ENCODE measurements around the gene RARRES2.

Gene RARRES2

GRCh38 chr7:150361807-150362621, 20.6 kb upstream of the RARRES2 start:
- no peak for DNase-seq (ENCODE audit: low spot score)

GRCh38 chr7:150361402-150361801, 20.0 kb upstream of the RARRES2 start:
- no peak for DNase-seq (ENCODE audit: low spot score)

GRCh38 chr7:150360363-150361058, 19.1 kb upstream of the RARRES2 start:
- DNase-seq (ENCODE audit: low spot score), result no peak

- DNase-seq (ENCODE audit: low spot score), result no peak
Measured at GRCh38 chr7:150359622-150360362, 18.4 kb upstream of the RARRES2 start.

GRCh38 chr7:150358988-150359621, 17.7 kb upstream of the RARRES2 start:
- DNase-seq (ENCODE audit: low spot score), result no peak

GRCh38 chr7:150358433-150358832, 17.0 kb upstream of the RARRES2 start:
- no peak for DNase-seq (ENCODE audit: low spot score)

GRCh38 chr7:150357771-150358427, 16.5 kb upstream of the RARRES2 start:
- DNase-seq (ENCODE audit: low spot score), result no peak

- no peak for DNase-seq (ENCODE audit: low spot score)
Measured at GRCh38 chr7:150357270-150357669, 15.8 kb upstream of the RARRES2 start.

- DNase-seq (ENCODE audit: low spot score), result peak; percentile 57
Measured at GRCh38 chr7:150356265-150356897, 15.0 kb upstream of the RARRES2 start.

- DNase-seq (ENCODE audit: low spot score), result no peak
Measured at GRCh38 chr7:150355666-150356059, 14.2 kb upstream of the RARRES2 start.

- no peak for DNase-seq (ENCODE audit: low spot score)
Measured at GRCh38 chr7:150351587-150352194, 10.3 kb upstream of the RARRES2 start.

- no peak for DNase-seq (ENCODE audit: low spot score)
Measured at GRCh38 chr7:150346922-150347321, 5.5 kb upstream of the RARRES2 start.

- DNase-seq (ENCODE audit: low spot score), result no peak
Measured at GRCh38 chr7:150345012-150345411, 3.6 kb upstream of the RARRES2 start.

- DNase-seq (ENCODE audit: low spot score), result no peak
Measured at GRCh38 chr7:150344299-150344698, 2.9 kb upstream of the RARRES2 start.

GRCh38 chr7:150343225-150343624, 1.8 kb upstream of the RARRES2 start:
- DNase-seq (ENCODE audit: low spot score), result no peak

GRCh38 chr7:150342121-150342408, 636 bp upstream of the RARRES2 start:
- DNase-seq (ENCODE audit: low spot score), result no peak

GRCh38 chr7:150340875-150341262, 560 bp downstream of the RARRES2 start:
- DNase-seq (ENCODE audit: low spot score), result no peak

- peak; percentile 72 for DNase-seq (ENCODE audit: low spot score)
Measured at GRCh38 chr7:150340024-150340749, 1.2 kb downstream of the RARRES2 start.

GRCh38 chr7:150339409-150339809, 2.0 kb downstream of the RARRES2 start:
- DNase-seq (ENCODE audit: low spot score), result no peak

GRCh38 chr7:150338166-150338829, 3.1 kb downstream of the RARRES2 start:
- DNase-seq (ENCODE audit: low spot score), result no peak
